ENCODE results near the gene RYR2.

RYR2 gene

GRCh38 chr1:237692255-237692654, 650.3 kb downstream of the RYR2 start:
- DNase-seq, result no peak

- no peak for DNase-seq
Measured at GRCh38 chr1:237695878-237696277, 653.9 kb downstream of the RYR2 start.

GRCh38 chr1:237700181-237700580, 658.2 kb downstream of the RYR2 start:
- no peak for DNase-seq

DNA sequence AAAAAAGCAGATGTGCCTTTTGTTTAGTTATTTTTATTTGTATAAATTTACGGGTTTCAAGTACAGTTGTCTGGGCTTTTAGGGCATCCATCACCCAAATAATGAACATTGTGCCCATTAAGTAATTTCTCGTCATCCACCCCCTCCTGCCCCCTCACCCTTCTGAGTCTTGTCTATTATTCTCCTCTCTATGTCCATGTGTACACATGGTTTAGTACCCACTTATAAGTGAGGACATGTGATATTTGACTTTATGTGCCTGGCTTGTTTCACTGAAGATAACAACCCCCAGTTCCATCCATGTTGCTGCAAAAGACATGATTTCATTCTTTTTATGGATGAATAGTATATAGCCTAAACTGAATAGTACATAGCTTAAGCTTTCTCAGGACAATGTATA, 659.5 kb downstream of the RYR2 start:
- DNase-seq, result no peak

- DNase-seq, result no peak
Measured at GRCh38 chr1:237702161-237702560, 660.2 kb downstream of the RYR2 start.

DNA sequence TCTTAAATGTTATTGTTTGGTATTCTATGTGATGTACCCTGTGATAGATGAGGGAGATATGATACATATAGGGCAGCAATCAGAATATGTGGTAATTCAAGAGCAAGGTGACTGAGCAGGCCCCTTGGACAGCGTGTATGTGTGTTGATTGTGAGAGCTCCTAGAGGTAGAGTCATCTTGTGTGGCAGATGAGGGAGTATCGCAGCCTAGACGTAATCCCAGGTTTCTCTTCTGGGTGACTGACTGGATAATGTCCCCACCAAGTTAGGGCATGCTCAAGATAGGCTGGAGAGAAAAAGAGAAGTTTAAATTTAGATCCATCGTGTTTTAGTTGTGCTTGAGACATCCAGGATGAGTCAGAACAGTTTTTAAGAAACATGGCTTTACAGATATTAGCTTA, 663.5 kb downstream of the RYR2 start:
- DNase-seq, result no peak

- DNase-seq, result no peak
Measured at GRCh38 chr1:237709355-237709754, 667.4 kb downstream of the RYR2 start.

DNA sequence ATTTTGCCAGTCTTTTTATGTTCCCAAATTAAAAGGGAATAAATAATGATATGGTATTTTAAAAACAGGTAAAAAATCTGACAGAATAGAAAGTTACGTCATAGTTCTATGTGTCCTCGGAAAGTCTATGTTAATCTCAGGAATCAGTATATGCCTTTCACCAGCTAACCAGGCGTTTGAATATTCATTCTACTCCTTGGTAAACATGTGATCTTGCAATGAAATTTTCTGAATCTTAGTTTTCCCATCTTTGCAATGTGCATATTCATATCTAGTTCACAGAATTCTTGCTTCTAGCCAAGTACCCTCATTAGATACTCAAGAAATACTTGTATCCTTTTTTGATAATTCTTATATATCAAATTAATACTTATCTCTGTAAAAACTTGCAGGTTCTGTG, 669.3 kb downstream of the RYR2 start:
- DNase-seq, result no peak

- DNase-seq, result no peak
Measured at GRCh38 chr1:237712082-237712481, 670.1 kb downstream of the RYR2 start.

- DNase-seq, result no peak
Measured at GRCh38 chr1:237712586-237713157, 670.7 kb downstream of the RYR2 start.

GRCh38 chr1:237713916-237714315, 671.9 kb downstream of the RYR2 start:
- DNase-seq, result no peak

GRCh38 chr1:237717106-237717505, 675.1 kb downstream of the RYR2 start:
- DNase-seq, result no peak

- no peak for DNase-seq
Measured at GRCh38 chr1:237730826-237731350, 688.9 kb downstream of the RYR2 start.

GRCh38 chr1:237732657-237733056, 690.7 kb downstream of the RYR2 start:
- DNase-seq, result no peak

DNA sequence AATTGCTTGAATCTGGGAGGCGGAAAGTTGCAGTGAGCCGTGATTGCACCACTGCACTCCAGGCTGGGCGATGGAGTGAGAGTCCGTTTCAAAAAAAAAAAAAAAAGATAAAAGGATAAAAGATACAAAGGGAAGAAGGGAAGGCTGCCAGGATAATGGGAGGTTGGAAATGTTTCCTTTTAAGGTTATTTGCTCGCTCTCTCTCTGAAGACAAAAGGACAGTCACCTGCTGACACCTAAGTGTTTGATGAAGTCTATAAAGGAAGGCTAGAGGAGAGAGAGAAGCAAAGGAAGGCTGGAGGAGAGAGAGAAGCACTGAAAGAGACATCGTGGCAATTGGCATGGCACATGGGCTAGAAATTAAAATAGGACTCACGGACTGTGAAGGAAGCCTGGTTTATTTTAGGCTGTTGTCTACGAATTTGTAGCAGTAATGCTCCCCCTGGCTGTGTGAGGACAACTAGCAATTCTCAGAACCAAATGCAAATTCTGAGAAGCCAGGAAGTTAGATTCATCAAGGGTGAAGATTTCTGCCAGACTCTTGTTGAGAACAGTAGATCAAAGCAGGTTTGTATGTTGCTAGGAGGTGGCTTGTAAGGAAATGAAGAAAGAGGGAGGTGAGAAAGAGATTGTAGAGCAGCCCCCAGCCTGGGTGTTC, 694.5 kb downstream of the RYR2 start:
- DNase-seq, result no peak

DNA sequence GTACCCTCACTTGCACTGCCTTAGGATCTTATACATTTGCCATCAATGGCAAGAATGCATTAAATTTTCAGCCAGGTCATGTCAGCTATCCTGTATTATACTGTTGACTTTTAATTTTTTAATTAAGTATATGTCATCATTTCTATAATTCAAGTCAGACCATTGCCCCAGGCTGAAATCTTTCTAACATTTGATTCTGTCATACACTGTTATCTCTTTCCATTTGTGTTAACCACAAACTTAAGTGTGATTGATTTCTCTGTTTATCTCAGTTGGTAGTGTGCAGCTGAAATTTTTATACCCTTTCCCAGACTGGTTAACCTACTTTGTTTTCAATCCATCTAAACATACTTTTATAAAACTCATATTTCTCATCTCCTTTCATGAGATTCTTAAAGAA, 695.5 kb downstream of the RYR2 start:
- no peak for DNase-seq

DNA sequence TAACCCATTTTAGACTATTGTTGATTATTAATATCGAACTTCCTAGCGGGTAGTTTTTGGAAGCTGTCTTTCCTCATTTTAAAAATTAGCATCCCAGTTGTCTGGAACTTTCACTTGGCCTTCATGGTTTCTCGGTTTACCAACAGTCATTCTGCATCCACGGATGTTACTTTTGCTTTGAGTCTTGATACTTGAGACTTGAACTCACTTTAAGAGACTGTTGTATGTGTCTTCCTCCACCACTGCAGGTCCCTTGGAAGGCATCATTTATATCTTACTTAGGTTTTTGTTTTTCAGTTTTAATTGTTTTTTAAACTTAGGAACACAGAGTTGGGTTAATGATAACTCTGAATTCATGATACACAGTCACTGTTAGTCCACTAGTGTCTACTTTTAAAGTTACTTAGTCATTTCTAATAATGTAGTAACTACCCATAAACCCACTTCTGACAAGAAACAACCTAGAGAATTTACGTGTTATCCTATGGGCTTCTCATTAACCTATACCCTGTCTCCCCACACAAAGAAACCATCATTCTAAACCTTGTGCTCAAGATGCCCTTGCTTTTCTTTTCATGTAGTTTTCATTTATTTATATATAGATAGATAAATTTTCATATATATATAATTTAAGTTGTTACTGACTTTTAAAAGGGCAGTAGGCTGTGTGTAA, 696.1 kb downstream of the RYR2 start:
- no peak for DNase-seq

DNA sequence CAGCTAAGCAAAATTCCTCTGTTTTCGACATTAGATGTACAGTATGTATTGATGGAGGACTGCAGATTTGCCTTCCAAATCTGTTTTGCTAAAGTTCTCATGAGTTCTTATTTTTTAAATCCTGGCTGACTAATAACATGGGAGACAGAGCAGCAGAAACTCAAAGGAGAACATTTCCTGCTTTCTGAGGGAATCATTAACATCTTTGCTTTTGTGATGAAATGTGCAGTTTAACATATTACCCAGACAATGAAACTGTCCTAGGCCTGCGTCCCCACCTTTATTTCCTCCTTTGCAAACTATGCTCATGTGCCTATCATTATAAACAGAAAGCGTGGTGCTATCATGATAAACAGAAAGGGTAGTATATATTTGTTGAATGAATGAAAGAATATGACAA, 698.9 kb downstream of the RYR2 start:
- DNase-seq, result no peak

DNA sequence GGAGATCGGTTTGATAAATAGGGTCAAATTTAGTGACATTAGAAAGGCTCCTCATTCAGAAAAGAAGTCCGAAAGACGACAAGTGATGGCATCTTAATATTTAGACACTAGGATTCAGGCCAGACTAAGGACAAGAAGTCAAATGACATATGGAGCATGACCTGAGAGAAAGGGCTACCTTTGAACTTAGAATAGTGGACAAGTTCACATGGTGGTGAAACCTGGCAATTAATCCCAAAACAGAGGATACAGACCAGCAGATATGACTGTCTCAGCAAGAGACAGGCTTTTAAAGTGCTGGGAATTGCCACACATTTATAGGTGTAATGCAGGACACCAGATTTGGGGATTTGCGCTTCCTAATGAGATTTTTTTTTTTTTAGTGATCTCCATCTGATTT, 703.6 kb downstream of the RYR2 start:
- no peak for DNase-seq

DNA sequence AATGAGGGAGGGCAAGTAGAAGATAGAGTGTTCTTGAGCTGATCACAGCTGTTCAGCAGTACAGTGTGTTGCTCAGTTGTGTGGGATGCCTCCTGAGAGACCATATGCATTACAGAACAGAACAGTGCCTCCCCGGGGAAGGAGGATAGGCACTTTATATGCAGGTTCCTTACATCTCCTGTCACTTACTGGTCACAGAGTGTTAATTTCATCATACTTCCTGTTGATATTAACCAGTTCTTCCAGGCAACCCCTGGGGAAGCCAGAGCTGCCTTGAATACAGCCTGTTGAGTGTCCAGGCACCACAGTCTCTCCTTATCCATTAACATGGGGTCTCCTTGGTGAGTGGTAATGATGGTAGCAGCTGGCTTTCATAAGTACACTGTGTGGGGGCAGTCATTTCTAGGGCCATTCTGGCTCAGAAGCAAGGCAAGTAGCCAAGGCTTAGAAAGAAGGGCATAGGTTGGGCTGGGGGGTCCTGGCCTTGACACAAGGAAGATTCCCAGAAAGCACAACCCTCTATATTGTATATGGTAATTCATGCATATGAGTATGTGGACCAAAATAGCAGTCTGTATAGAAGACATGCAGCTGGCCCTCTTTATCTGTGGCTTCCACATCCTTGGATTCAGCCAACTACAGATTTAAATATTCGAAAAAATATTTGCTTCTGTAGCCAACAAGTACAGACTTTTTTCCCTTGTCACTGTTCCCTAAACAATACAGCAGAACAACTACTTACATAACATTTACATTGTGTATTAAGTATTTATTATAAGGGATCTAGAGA, 706.4 kb downstream of the RYR2 start:
- no peak for DNase-seq

GRCh38 chr1:237749122-237749521, 707.1 kb downstream of the RYR2 start:
- no peak for DNase-seq

GRCh38 chr1:237751090-237751489, 709.1 kb downstream of the RYR2 start:
- DNase-seq, result no peak

- DNase-seq, result no peak
Measured at GRCh38 chr1:237754627-237755026, 712.6 kb downstream of the RYR2 start.
